ENCODE data around the gene IMMT.

IMMT gene

GRCh38 chr2:86143926-86144685, 51.2 kb downstream of the IMMT start:
- Histone ChIP-seq H3K27me3 (ENCODE audit: control insufficient read depth, insufficient read depth, low read length) (no peaks in the 10 kb centered on the region), H3K4me1 (ENCODE audit: control insufficient read depth, insufficient read depth, low read length) (no peaks in the 10 kb centered on the region), H3K36me3 (ENCODE audit: control insufficient read depth, insufficient read depth, low read length) (peaks cover 32% of the 10 kb centered on the region), H3K27ac (ENCODE audit: low read depth, low read length) (no peak overlapping the region), H3K4me3 (ENCODE audit: low read length) (no peak overlapping the region), H3K9ac (ENCODE audit: low read length) (no peak overlapping the region)

DNA sequence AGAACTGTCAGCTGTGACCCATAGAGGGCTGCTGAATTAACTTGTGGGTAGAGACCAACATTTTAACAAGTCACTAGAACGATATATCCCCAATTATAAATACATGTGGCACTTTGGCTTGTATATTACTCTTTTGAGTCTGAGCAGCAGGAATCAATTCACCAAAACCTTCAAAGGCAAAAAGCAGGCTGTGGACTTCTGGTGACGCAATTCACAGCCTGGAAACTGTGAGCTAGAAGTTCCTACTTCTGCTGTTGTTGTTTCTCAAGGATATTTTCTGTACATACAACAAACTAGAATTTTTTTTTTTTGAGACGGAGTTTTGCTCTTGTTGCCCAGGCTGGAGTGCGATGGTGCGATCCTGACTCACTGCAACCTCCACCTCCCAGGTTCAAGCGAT, 52.0 kb downstream of the IMMT start:
- H3K36me3 ChIP-seq (ENCODE audit: control insufficient read depth, insufficient read depth, low read length) = peaks cover 34% of the 10 kb centered on the region
- no peaks in the 10 kb centered on the region for H3K4me1 ChIP-seq (ENCODE audit: control insufficient read depth, insufficient read depth, low read length)
- no peak overlapping the region for H3K9ac ChIP-seq (ENCODE audit: low read length)
- H3K4me3 ChIP-seq (ENCODE audit: low read length) = no peak overlapping the region
- no peak overlapping the region for H3K27ac ChIP-seq (ENCODE audit: low read depth, low read length)
- no peaks in the 10 kb centered on the region for H3K27me3 ChIP-seq (ENCODE audit: control insufficient read depth, insufficient read depth, low read length)

DNA sequence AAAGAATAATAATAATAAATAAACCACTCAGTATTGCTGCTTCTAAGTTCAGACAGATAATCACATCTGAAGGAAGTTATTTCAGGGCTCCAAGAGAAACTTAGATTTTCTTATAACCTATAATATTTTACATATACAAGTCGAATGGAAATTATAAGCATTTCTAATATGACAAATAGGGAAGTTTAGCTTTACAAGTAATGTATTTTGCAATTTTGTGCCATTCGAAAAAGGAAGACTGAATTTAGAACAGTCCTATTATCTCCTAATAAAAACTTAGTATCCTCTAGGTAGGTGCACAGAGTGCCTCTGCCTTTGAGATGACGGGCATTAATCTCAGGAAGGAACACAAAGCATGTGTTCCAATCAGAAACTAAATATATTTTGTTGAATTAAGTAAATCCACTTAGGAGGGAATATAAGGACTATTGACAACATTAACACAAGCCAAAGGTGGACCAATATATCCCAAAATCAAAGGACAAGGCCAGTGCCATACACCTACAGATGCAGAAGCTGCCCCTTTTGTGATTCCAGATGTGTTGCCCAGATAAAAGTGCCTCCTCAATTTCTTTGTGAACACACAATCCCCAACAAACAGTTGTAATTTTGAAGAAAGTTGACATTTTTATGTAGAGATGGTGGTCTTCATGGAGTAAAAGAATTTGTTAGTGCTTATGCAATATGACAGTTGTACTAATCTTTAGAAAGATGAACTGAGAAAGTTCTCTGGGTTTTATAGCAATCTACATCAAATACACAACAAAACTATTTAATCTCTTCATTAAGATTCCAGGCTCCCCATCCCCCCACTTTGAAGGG, 52.6 kb downstream of the IMMT start:
- H3K36me3 ChIP-seq (ENCODE audit: control insufficient read depth, insufficient read depth, low read length) = peaks cover 36% of the 10 kb centered on the region
- no peaks in the 10 kb centered on the region for H3K27me3 ChIP-seq (ENCODE audit: control insufficient read depth, insufficient read depth, low read length)
- no peak overlapping the region for H3K4me3 ChIP-seq (ENCODE audit: low read length)
- H3K4me1 ChIP-seq (ENCODE audit: control insufficient read depth, insufficient read depth, low read length) = no peaks in the 10 kb centered on the region
- no peak overlapping the region for H3K27ac ChIP-seq (ENCODE audit: low read depth, low read length)
- H3K9ac ChIP-seq (ENCODE audit: low read length) = no peak overlapping the region

GRCh38 chr2:86140969-86141392, 54.3 kb downstream of the IMMT start:
- Histone ChIP-seq H3K27me3 (ENCODE audit: control insufficient read depth, insufficient read depth, low read length) (no peaks in the 10 kb centered on the region), H3K27ac (ENCODE audit: low read depth, low read length) (no peak overlapping the region), H3K36me3 (ENCODE audit: control insufficient read depth, insufficient read depth, low read length) (peaks cover 48% of the 10 kb centered on the region), H3K4me3 (ENCODE audit: low read length) (no peak overlapping the region), H3K4me1 (ENCODE audit: control insufficient read depth, insufficient read depth, low read length) (no peaks in the 10 kb centered on the region), H3K9ac (ENCODE audit: low read length) (no peak overlapping the region)

GRCh38 chr2:86139981-86140380, 55.3 kb downstream of the IMMT start:
- Histone ChIP-seq H3K27me3 (ENCODE audit: control insufficient read depth, insufficient read depth, low read length) (no peaks in the 10 kb centered on the region), H3K9ac (ENCODE audit: low read length) (no peak overlapping the region), H3K4me3 (ENCODE audit: low read length) (no peak overlapping the region), H3K36me3 (ENCODE audit: control insufficient read depth, insufficient read depth, low read length) (peaks cover 57% of the 10 kb centered on the region), H3K4me1 (ENCODE audit: control insufficient read depth, insufficient read depth, low read length) (no peaks in the 10 kb centered on the region), H3K27ac (ENCODE audit: low read depth, low read length) (no peak overlapping the region)

DNA sequence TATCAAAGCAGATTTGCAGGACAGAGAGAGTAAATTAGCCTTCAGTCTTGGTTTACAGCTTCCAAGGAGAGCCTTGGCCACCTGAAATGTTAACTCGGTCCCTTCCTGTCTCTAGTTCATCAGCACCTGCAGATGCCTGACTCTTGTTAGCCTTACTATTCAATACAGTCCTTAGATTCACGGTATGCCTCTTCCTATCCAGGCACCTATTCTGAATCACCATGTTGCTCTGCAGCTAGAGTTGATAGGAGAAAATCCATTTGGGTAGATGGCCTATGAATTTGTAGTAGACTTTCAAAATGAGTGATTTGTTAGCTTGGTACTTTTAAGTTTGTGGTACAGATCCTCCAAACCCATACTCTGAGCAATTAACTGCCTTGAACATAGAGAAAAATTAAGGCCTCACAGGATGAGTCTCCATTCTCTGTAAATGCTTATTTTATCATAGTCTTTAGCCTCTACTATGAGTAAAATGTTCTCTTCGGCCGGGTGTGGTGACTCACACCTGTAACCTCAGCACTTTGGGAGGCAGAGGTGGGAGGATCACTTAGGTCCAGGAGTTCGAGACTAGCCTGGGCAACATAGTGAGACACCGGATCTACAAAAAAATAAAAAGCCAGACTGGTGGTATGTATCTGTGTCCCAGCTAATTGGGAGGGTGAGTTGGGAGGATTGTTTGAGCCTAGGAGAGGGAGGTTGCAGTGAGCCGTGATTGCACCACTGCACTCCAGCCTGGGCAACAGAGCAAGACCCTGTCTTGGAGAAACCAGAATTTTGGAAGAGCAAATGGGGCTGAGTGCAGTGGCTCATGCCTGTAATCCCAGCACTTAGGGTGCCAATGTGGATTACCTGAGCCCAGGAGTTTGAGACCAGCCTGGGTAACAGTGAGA, 56.3 kb downstream of the IMMT start:
- no peak overlapping the region for H3K9ac ChIP-seq (ENCODE audit: low read length)
- H3K27ac ChIP-seq (ENCODE audit: low read depth, low read length) = no peak overlapping the region
- H3K4me3 ChIP-seq (ENCODE audit: low read length) = no peak overlapping the region
- H3K4me1 ChIP-seq (ENCODE audit: control insufficient read depth, insufficient read depth, low read length) = no peaks in the 10 kb centered on the region
- H3K27me3 ChIP-seq (ENCODE audit: control insufficient read depth, insufficient read depth, low read length) = no peaks in the 10 kb centered on the region
- peaks cover 62% of the 10 kb centered on the region for H3K36me3 ChIP-seq (ENCODE audit: control insufficient read depth, insufficient read depth, low read length)

DNA sequence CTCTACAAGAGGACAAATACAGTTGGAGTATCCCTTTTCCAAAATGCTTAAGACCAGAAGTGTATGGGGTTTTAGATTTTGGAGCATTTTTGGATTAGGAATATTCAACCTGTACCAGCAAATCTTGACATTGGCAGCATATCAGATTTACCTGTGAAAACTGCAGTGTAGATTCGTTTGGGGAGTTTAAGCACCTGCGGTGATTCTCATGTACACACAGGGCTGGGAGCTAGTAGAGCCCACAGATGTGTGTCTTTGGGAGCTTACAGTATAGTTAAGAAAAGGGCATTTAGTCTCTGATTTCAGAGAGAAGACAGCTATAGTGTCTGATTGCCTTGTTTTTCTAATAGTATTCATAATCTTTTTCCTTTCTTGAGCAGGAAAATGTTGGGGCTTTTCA, 59.1 kb downstream of the IMMT start:
- H3K27me3 ChIP-seq (ENCODE audit: control insufficient read depth, insufficient read depth, low read length) = no peaks in the 10 kb centered on the region
- peaks cover 76% of the 10 kb centered on the region for H3K36me3 ChIP-seq (ENCODE audit: control insufficient read depth, insufficient read depth, low read length)
- no peaks in the 10 kb centered on the region for H3K4me1 ChIP-seq (ENCODE audit: control insufficient read depth, insufficient read depth, low read length)
- no peak overlapping the region for H3K27ac ChIP-seq (ENCODE audit: low read depth, low read length)
- H3K4me3 ChIP-seq (ENCODE audit: low read length) = no peak overlapping the region
- H3K9ac ChIP-seq (ENCODE audit: low read length) = no peak overlapping the region

GRCh38 chr2:86135653-86136052, 59.6 kb downstream of the IMMT start:
- no peaks in the 10 kb centered on the region for H3K4me1 ChIP-seq (ENCODE audit: control insufficient read depth, insufficient read depth, low read length)
- peaks cover 74% of the 10 kb centered on the region for H3K36me3 ChIP-seq (ENCODE audit: control insufficient read depth, insufficient read depth, low read length)
- H3K27ac ChIP-seq (ENCODE audit: low read depth, low read length) = no peak overlapping the region
- no peak overlapping the region for H3K4me3 ChIP-seq (ENCODE audit: low read length)
- H3K27me3 ChIP-seq (ENCODE audit: control insufficient read depth, insufficient read depth, low read length) = no peaks in the 10 kb centered on the region
- no peak overlapping the region for H3K9ac ChIP-seq (ENCODE audit: low read length)

DNA sequence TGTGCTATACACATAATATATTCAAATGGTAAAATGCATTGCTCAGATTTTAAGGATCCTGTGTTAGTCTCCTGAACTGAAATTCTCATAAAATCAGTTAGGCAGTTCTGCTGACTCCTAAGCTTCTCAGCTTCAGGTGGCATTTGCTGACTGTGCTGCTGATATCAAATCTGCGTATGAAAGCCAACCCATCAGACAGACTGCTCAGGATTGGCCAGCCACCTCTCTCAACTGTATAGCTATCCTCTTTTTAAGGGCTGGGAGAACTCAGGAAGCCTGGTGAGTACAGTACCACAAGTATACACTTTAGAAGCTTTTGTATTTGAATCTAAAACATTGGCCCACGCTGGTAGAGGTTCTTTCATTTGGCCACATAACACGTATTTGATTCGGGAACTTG, 60.6 kb downstream of the IMMT start:
- H3K4me3 ChIP-seq (ENCODE audit: low read length) = no peak overlapping the region
- no peak overlapping the region for H3K27ac ChIP-seq (ENCODE audit: low read depth, low read length)
- no peaks in the 10 kb centered on the region for H3K27me3 ChIP-seq (ENCODE audit: control insufficient read depth, insufficient read depth, low read length)
- no peaks in the 10 kb centered on the region for H3K4me1 ChIP-seq (ENCODE audit: control insufficient read depth, insufficient read depth, low read length)
- H3K36me3 ChIP-seq (ENCODE audit: control insufficient read depth, insufficient read depth, low read length) = peaks cover 73% of the 10 kb centered on the region
- H3K9ac ChIP-seq (ENCODE audit: low read length) = no peak overlapping the region

- Histone ChIP-seq H3K27ac (ENCODE audit: low read depth, low read length) (no peak overlapping the region), H3K4me3 (ENCODE audit: low read length) (no peak overlapping the region), H3K4me1 (ENCODE audit: control insufficient read depth, insufficient read depth, low read length) (no peaks in the 10 kb centered on the region), H3K27me3 (ENCODE audit: control insufficient read depth, insufficient read depth, low read length) (no peaks in the 10 kb centered on the region), H3K36me3 (ENCODE audit: control insufficient read depth, insufficient read depth, low read length) (peaks cover 42% of the 10 kb centered on the region), H3K9ac (ENCODE audit: low read length) (no peak overlapping the region)
Observed at GRCh38 chr2:86124683-86125082, 70.6 kb downstream of the IMMT start.

DNA sequence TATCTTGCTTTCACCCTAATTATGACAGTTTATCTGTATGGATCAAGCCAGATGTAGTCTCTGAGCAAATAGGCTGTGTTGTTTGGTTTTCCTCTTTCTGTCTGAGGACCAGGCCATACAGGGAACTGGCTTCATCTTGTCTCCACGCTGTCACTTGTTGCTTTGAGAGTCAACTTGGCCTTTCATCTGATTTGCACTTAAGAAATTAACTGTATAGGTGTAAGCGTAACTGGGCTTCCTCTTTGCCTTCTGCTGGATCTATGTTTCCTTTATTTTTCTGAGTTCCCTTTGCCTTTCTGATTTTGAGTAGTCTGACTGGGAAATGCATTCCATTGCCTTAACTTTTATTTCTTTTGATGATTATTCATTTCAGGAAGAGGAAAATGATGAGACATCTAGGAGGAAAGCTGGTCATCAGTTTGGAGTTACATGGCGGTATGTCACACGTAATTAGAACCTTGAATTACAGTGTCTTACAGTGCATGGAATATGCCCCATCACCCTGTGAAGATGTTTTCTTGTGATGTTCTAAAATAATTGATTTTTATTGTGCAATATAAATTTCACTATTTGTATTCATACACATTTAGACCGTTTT, 71.8 kb downstream of the IMMT start:
- Histone ChIP-seq H3K27me3 (ENCODE audit: control insufficient read depth, insufficient read depth, low read length) (no peaks in the 10 kb centered on the region), H3K4me3 (ENCODE audit: low read length) (no peak overlapping the region), H3K4me1 (ENCODE audit: control insufficient read depth, insufficient read depth, low read length) (no peaks in the 10 kb centered on the region), H3K9ac (ENCODE audit: low read length) (no peak overlapping the region), H3K27ac (ENCODE audit: low read depth, low read length) (no peak overlapping the region), H3K36me3 (ENCODE audit: control insufficient read depth, insufficient read depth, low read length) (peaks cover 37% of the 10 kb centered on the region)

DNA sequence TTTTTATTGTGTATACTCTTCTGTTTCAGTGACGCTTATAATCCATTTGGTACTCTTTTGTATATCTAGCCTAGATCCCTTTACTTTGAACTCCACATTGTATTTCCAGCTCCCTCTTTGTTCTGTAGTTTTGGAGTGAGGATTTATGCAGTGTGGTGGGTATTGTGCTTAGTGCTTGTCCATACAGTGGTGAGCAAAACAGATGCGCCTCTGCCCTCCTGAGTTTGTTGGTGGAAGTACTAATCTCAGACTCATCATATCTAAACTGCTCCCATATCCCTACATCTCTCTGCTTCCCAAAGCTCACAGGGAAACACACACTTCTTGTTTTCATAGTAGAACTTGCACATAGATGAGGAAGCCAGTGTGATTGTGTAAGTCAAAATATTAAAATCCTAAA, 77.1 kb downstream of the IMMT start:
- H3K4me1 ChIP-seq (ENCODE audit: control insufficient read depth, insufficient read depth, low read length) = peaks cover 2% of the 10 kb centered on the region
- no peak overlapping the region for H3K9ac ChIP-seq (ENCODE audit: low read length)
- H3K27me3 ChIP-seq (ENCODE audit: control insufficient read depth, insufficient read depth, low read length) = no peaks in the 10 kb centered on the region
- no peak overlapping the region for H3K27ac ChIP-seq (ENCODE audit: low read depth, low read length)
- H3K4me3 ChIP-seq (ENCODE audit: low read length) = no peak overlapping the region
- peaks cover 44% of the 10 kb centered on the region for H3K36me3 ChIP-seq (ENCODE audit: control insufficient read depth, insufficient read depth, low read length)
